ENCODE results near the gene FBLN1. TPM values are rescaled to one million over a fixed set of nuclear protein-coding genes. Genes with fewer than 3 reads are reported as not detected.
A peak's percentile ranks its signal among the peaks of the same experiment; 100 is the strongest.

Gene FBLN1
- total RNA-seq, 1 experiment from 2014 or later = 158 TPM

GRCh38 chr22:45594123-45594941, 91.6 kb downstream of the FBLN1 start:
- H3K4me3 ChIP-seq = no peak overlapping the region
- BruUV-seq (replicated peaks) = no TSS peak
- ChIA-PET POLR2A (ENCODE audit: unreplicated experiment) (no interaction called here), CTCF (no interaction called here)
- H3K27ac ChIP-seq = no peak overlapping the region
- TF ChIP-seq EZH2 (IDR thresholded peaks at IDR 0.05; ENCODE audit: low read depth) (no peak), CTCF (conservative IDR thresholded peaks at IDR 0.05) (no peak)
- no peak for DNase-seq
- no peaks in the 10 kb centered on the region for H3K9me3 ChIP-seq (ENCODE audit: insufficient read depth, low read depth)
- H2AFZ ChIP-seq = no peak overlapping the region
- peaks cover 18% of the 10 kb centered on the region for H3K4me1 ChIP-seq (replicated peaks; ENCODE audit: insufficient read depth)
- H3K9me2 ChIP-seq (ENCODE audit: insufficient read depth) = no peaks in the 10 kb centered on the region
- no peaks in the 10 kb centered on the region for H4K20me1 ChIP-seq (ENCODE audit: insufficient read depth)
- intact Hi-C loops (cut with micrococcal nuclease; ENCODE audit: unreplicated experiment) = no loop called here
- H3K36me3 ChIP-seq (ENCODE audit: low read depth) = no peaks in the 10 kb centered on the region
- H3K27me3 ChIP-seq (ENCODE audit: insufficient read depth, low read depth) = no peaks in the 10 kb centered on the region
- H3F3A ChIP-seq (ENCODE audit: insufficient read depth, low read depth) = peaks cover 16% of the 10 kb centered on the region
- H3K4me2 ChIP-seq = no peak overlapping the region
- no peaks in the 10 kb centered on the region for H3K79me2 ChIP-seq (ENCODE audit: low read depth)

- peak; percentile 74 to 88 for DNase-seq
- Histone ChIP-seq H3K4me1 (replicated peaks; ENCODE audit: insufficient read depth) (peaks cover 18% of the 10 kb centered on the region), H3K4me3 (no peak overlapping the region), H3K36me3 (ENCODE audit: low read depth) (no peaks in the 10 kb centered on the region), H4K20me1 (ENCODE audit: insufficient read depth) (no peaks in the 10 kb centered on the region), H3K27ac (peak overlapping the region; percentile 22; the same call in 1 of the 2 replicates), H3K4me2 (peak overlapping the region; percentile 61), H2AFZ (no peak overlapping the region), H3K79me2 (ENCODE audit: low read depth) (no peaks in the 10 kb centered on the region), H3F3A (ENCODE audit: insufficient read depth, low read depth) (peaks cover 23% of the 10 kb centered on the region), H3K27me3 (ENCODE audit: insufficient read depth, low read depth) (no peaks in the 10 kb centered on the region), H3K9me2 (ENCODE audit: insufficient read depth) (no peaks in the 10 kb centered on the region), H3K9me3 (ENCODE audit: insufficient read depth, low read depth) (no peaks in the 10 kb centered on the region)
- BruUV-seq (replicated peaks) = no TSS peak
- intact Hi-C loops (cut with micrococcal nuclease; ENCODE audit: unreplicated experiment) = loop anchor here (2.0 kb wide), 1 partner anchor 41 kb away; no protein-coding TSS in a partner anchor
- CTCF ChIA-PET = interaction anchor here (0.6 to 0.8 kb wide), 2 partner anchors 20 to 74 kb away, joined by 4 to 7 read pairs; partner anchors contain the start of gene ATXN10
- POLR2A ChIA-PET (ENCODE audit: unreplicated experiment) = interaction anchor here (0.5 to 0.9 kb wide), 7 partner anchors 91 to 1294 kb away, joined by 3 to 7 read pairs (median 4); no protein-coding TSS in a partner anchor
- TF ChIP-seq CTCF (conservative IDR thresholded peaks at IDR 0.05) (no peak), EZH2 (IDR thresholded peaks at IDR 0.05; ENCODE audit: low read depth) (no peak)
Observed at GRCh38 chr22:45597460-45598192, 94.9 kb downstream of the FBLN1 start.

GRCh38 chr22:45598596-45599217, 96.0 kb downstream of the FBLN1 start:
- no peaks in the 10 kb centered on the region for H4K20me1 ChIP-seq (ENCODE audit: insufficient read depth)
- no peak overlapping the region for H3K4me2 ChIP-seq
- ChIA-PET POLR2A (ENCODE audit: unreplicated experiment) (interaction anchor here (0.6 to 0.9 kb wide), 2 partner anchors 111 to 370 kb away, joined by 3 to 5 read pairs; no protein-coding TSS in a partner anchor), CTCF (no interaction called here)
- H3K9me3 ChIP-seq (ENCODE audit: insufficient read depth, low read depth) = no peaks in the 10 kb centered on the region
- H3K79me2 ChIP-seq (ENCODE audit: low read depth) = no peaks in the 10 kb centered on the region
- no peak overlapping the region for H2AFZ ChIP-seq
- DNase-seq = peak in 1 of 2 experiments; percentile 29
- no peak for TF ChIP-seq EZH2 (IDR thresholded peaks at IDR 0.05; ENCODE audit: low read depth)
- no peak for TF ChIP-seq CTCF (conservative IDR thresholded peaks at IDR 0.05)
- H3K4me3 ChIP-seq = no peak overlapping the region
- BruUV-seq (replicated peaks) = no TSS peak
- H3K4me1 ChIP-seq (replicated peaks; ENCODE audit: insufficient read depth) = peaks cover 26% of the 10 kb centered on the region
- H3K27ac ChIP-seq = no peak overlapping the region
- no peaks in the 10 kb centered on the region for H3K9me2 ChIP-seq (ENCODE audit: insufficient read depth)
- no peaks in the 10 kb centered on the region for H3K27me3 ChIP-seq (ENCODE audit: insufficient read depth, low read depth)
- peaks cover 31% of the 10 kb centered on the region for H3F3A ChIP-seq (ENCODE audit: insufficient read depth, low read depth)
- intact Hi-C loops (cut with micrococcal nuclease; ENCODE audit: unreplicated experiment) = no loop called here
- no peaks in the 10 kb centered on the region for H3K36me3 ChIP-seq (ENCODE audit: low read depth)

Measured in PC-9 (cell line).